GM12878 (cell line): Measurements from ENCODE around the gene COX19. TPM values are rescaled to one million over a fixed set of nuclear protein-coding genes. Genes with fewer than 3 reads are reported as not detected.
A peak's percentile ranks its signal among the peaks of the same experiment; 100 is the strongest.

Source experiments
- ATAC-seq: fragments of 200-7000 bp; cut with Tn5 transposase; 3 replicates; pipeline ENCODE4 v1.9.1; 2020; ENCODE audit warnings: mild to moderate bottlenecking, moderate library complexity
- BruUV-seq: library from RNA; stranded (reverse); fragments of 400-500 nt; replicated peaks from 2 replicates; lab custom pipeline; 2021; lab: Mats Ljungman, UMichigan
- CTCF ChIA-PET: fragments of 300-600 bp; sonication (Branson Sonifier 250); formaldehyde crosslinking; extraction: SDS; loops from one replicate; lab custom pipeline; 2021; ENCODE audit warnings: inconsistent platforms; lab: Yijun Ruan, JAX
- POLR2A ChIA-PET: fragments of 350-600 bp; formaldehyde crosslinking; extraction: SDS; loops from one replicate; lab custom pipeline; 2021; ENCODE audit warnings: inconsistent platforms; lab: Charles Lee
- RAD21 ChIA-PET: fragments of 300-600 bp; sonication (Branson Sonifier 250); formaldehyde crosslinking; loops from one replicate; lab custom pipeline; 2023; ENCODE audit warnings: antibody characterized with exemption; ENCODE audit not compliant: unreplicated experiment; lab: Charles Lee
- SMC1A ChIA-PET: fragments of 300-600 bp; sonication (Branson Sonifier 250); formaldehyde crosslinking; loops from one replicate; lab custom pipeline; 2023; ENCODE audit not compliant: unreplicated experiment, uncharacterized antibody; lab: Charles Lee
- DNase-seq: peaks from one replicate; pipeline ENCODE4 v3.0.0-alpha.2; 2011; ENCODE audit warnings: low read depth, low spot score
- FAIRE-seq: peaks from 3 replicates; lab custom pipeline; 2011; peaks lifted over from hg19 to GRCh38; lab: Jason Lieb, UNC
- H2AFZ ChIP-seq: 2 replicates; pipeline ENCODE4 v1.6.0; 2011; ENCODE audit warnings: low read depth, low read length, control low read depth; ENCODE audit not compliant: control insufficient read depth
- H3K27ac ChIP-seq: 2 replicates; pipeline ENCODE4 v1.5.1; 2011; ENCODE audit warnings: control low read depth; ENCODE audit not compliant: control insufficient read depth, insufficient read depth
- H3K27me3 ChIP-seq, 2 experiments: replicated peaks in 1 of 2; 2 replicates each; pipeline versions ENCODE4 v1.6.0 to v1.6.1; 2011; ENCODE audit warnings: low read length in 1 of 2; ENCODE audit not compliant: control insufficient read depth in 2 of 2, insufficient read depth in 2 of 2
- H3K36me3 ChIP-seq, 2 experiments: 2 replicates each; pipeline ENCODE4 v1.5.1; 2011; ENCODE audit warnings: low read length in 1 of 2; ENCODE audit not compliant: control insufficient read depth in 2 of 2, insufficient read depth in 2 of 2
- H3K4me1 ChIP-seq: 2 replicates; pipeline ENCODE4 v1.6.1; 2011; ENCODE audit warnings: mild to moderate bottlenecking, low read length, moderate library complexity, mixed read lengths; ENCODE audit not compliant: control insufficient read depth, insufficient read depth
- H3K4me2 ChIP-seq: 2 replicates; pipeline ENCODE4 v1.6.0; 2011; ENCODE audit warnings: control low read depth; ENCODE audit not compliant: control insufficient read depth, insufficient read depth
- H3K4me3 ChIP-seq: fragments of 200-600 bp; sonication (generic); 2 replicates; pipeline ENCODE4 v1.5.1; 2016
- H3K79me2 ChIP-seq: 2 replicates; pipeline ENCODE4 v1.6.0; 2011; ENCODE audit warnings: low read length; ENCODE audit not compliant: control insufficient read depth, insufficient read depth
- H3K9ac ChIP-seq: 2 replicates; pipeline ENCODE4 v1.8.0; 2011; ENCODE audit warnings: low read length, control low read depth, mixed read lengths; ENCODE audit not compliant: control insufficient read depth, insufficient read depth
- H3K9me3 ChIP-seq: replicated peaks from 3 replicates; pipeline ENCODE4 v1.5.1; 2011; ENCODE audit warnings: mild to moderate bottlenecking, low read length; ENCODE audit not compliant: control insufficient read depth, insufficient read depth
- H4K20me1 ChIP-seq: 2 replicates; pipeline ENCODE4 v1.6.0; 2011; ENCODE audit not compliant: control insufficient read depth, insufficient read depth
- BHLHE40 ChIP-seq, 2 experiments: fragments of 450-650 bp in 1 of 2; IDR thresholded peaks; 2 replicates each; pipeline ENCODE4 v1.6.1; 2011 to 2017; ENCODE audit warnings: low read depth in 2 of 2, borderline replicate concordance in 1 of 2, improper control_type of control experiment in 1 of 2, low read length in 1 of 2, mild to moderate bottlenecking in 1 of 2
- CBFB ChIP-seq: IDR thresholded peaks from 2 replicates; pipeline ENCODE4 v1.6.1; 2016; ENCODE audit warnings: antibody characterized with exemption, low read depth
- HDGF ChIP-seq: fragments of 450-650 bp; IDR thresholded peaks from 2 replicates; pipeline ENCODE4 v1.6.1; 2016; ENCODE audit warnings: antibody characterized with exemption
- NR2F1 ChIP-seq: fragments of 450-650 bp; conservative IDR thresholded peaks from 2 replicates; pipeline ENCODE4 v1.6.1; 2017; ENCODE audit warnings: mild to moderate bottlenecking
- PAX5 ChIP-seq: IDR thresholded peaks from 2 replicates; pipeline ENCODE4 v1.6.1; 2011; ENCODE audit warnings: low read depth, low read length, borderline replicate concordance
- SIN3A ChIP-seq: IDR thresholded peaks from 2 replicates; pipeline ENCODE4 v1.6.1; 2012; ENCODE audit warnings: low read depth, low read length, improper control_type of control experiment
- SUPT20H ChIP-seq: IDR thresholded peaks from 2 replicates; pipeline ENCODE4 v1.6.1; 2011; ENCODE audit warnings: low read depth, mild to moderate bottlenecking, low read length, moderate library complexity, borderline replicate concordance; ENCODE audit not compliant: control insufficient read depth
- USF1 ChIP-seq: IDR thresholded peaks from 2 replicates; pipeline ENCODE4 v1.6.1; 2011; ENCODE audit warnings: borderline replicate concordance, low read depth, mild to moderate bottlenecking, moderate library complexity, mixed read lengths, low read length; ENCODE audit not compliant: insufficient read depth; ENCODE audit errors: extremely low read length
- ZNF274 ChIP-seq: IDR thresholded peaks from one replicate; pipeline ENCODE4 v1.8.0; 2011; ENCODE audit not compliant: insufficient read length, insufficient read depth
- WGBS: methylation state at CpG from one replicate; pipeline ENCODE4 v1.1.6; 2016; ENCODE audit warnings: low lambda C conversion rate; ENCODE audit not compliant: insufficient replicate concordance, insufficient coverage; ENCODE audit errors: missing lambda C conversion rate; 5-methylcytosine and 5-hydroxymethylcytosine counted together
- in situ Hi-C: fragments of 300-500 bp; cut with MboI; formaldehyde crosslinking; loops from 9 replicates; pipeline ENCODE4 v1.14.3; 2018; ENCODE audit warnings: mixed read lengths
- intact Hi-C: fragments of 100-400 bp; cut with micrococcal nuclease; formaldehyde crosslinking; loops from one replicate; pipeline ENCODE4 v1.14.2; 2022; ENCODE audit not compliant: unreplicated experiment
- polyA plus RNA-seq, 11 experiments: library from polyadenylated mRNA; depleted of rRNA in 4 of 11; unstranded in 6 of 11; stranded (reverse) in 5 of 11; fragments of >200 nt; fragmentation: Nextera tagmentation in 4 of 11; fragmentation: Illumina TruSeq in 1 of 11; extraction: Ambion mirVana in 4 of 11; extraction: Trizol in 1 of 11; gene quantifications; 1 replicate in 1 of 11; 2 replicates in 10 of 11; pipeline versions ENCODE4 v1.2.1 to v1.2.3, GENCODE V29; 2011 to 2016; ENCODE audit warnings: inconsistent platforms in 2 of 11, missing spikeins in 2 of 11, low read depth in 1 of 11
- total RNA-seq, 4 experiments: library from RNA; depleted of rRNA in 3 of 4; stranded (reverse); fragments of >200 nt in 3 of 4; fragmentation: Illumina TruSeq in 1 of 4; extraction: Trizol in 1 of 4; gene quantifications; 2 replicates each; pipeline versions ENCODE4 v1.2.1 to v1.2.3, GENCODE V29; 2013 to 2021

COX19 gene
- total and polyA plus RNA-seq, 10 of the 15 experiments (the other 5 are each of a cell fraction or from before 2014, with no cell fraction given): 3.7 to 17.9 (median 10.8) TPM

GRCh38 chr7:951881-952547 lies 23.3 kb downstream of the COX19 start:
- peaks cover 32% of the 10 kb centered on the region for H3K4me1 ChIP-seq
- peak overlapping the region; percentile 81 for H3K9ac ChIP-seq
- BruUV-seq: no TSS peak
- H2AFZ ChIP-seq: no peak overlapping the region
- in situ Hi-C loops (no loop called here), intact Hi-C loops (loop anchor here (2.0 to 10.0 kb wide), 4 partner anchors 15 to 350 kb away; no protein-coding TSS in a partner anchor)
- peaks cover 44% of the 10 kb centered on the region for H3K79me2 ChIP-seq
- no peaks in the 10 kb centered on the region for H4K20me1 ChIP-seq
- ChIA-PET RAD21 (interaction anchor here (1.0 to 5.1 kb wide), 11 partner anchors 10 to 225 kb away, joined by 3 to 35 read pairs (median 5); no protein-coding TSS in a partner anchor), SMC1A (interaction anchor here (0.7 to 5.1 kb wide), 9 partner anchors 11 to 138 kb away, joined by 3 to 31 read pairs (median 9); no protein-coding TSS in a partner anchor), POLR2A (interaction anchor here (1.0 to 3.1 kb wide), 6 partner anchors 14 to 42 kb away, joined by 3 to 17 read pairs (median 6); partner anchors contain the start of gene COX19), CTCF (interaction anchor here (0.6 to 4.8 kb wide), 10 partner anchors 10 to 224 kb away, joined by 3 to 31 read pairs (median 4); no protein-coding TSS in a partner anchor)
- FAIRE-seq (no peak), DNase-seq (no peak), ATAC-seq (no peak)
- no peaks in the 10 kb centered on the region; a peak in 2 of 4 replicates for H3K36me3 ChIP-seq
- WGBS: 89% methylated on average over 16 of the region's 21 CpGs
- H3K27me3 ChIP-seq: no peaks in the 10 kb centered on the region
- TF ChIP-seq HDGF: no peak
- H3K9me3 ChIP-seq: no peaks in the 10 kb centered on the region
- no peak overlapping the region for H3K4me3 ChIP-seq
- peak overlapping the region; percentile 84 for H3K4me2 ChIP-seq
- no peak overlapping the region; the same call in 1 of the 2 replicates for H3K27ac ChIP-seq

- Histone ChIP-seq H3K79me2 (peaks cover 44% of the 10 kb centered on the region), H3K36me3 (no peaks in the 10 kb centered on the region; a peak in 2 of 4 replicates), H3K9me3 (no peaks in the 10 kb centered on the region), H4K20me1 (no peaks in the 10 kb centered on the region), H2AFZ (no peak overlapping the region), H3K27ac (peak overlapping the region; percentile 67), H3K4me2 (peak overlapping the region; percentile 56), H3K4me3 (0 out of 2 replicates have a peak overlapping the region, but pooled peaks have one; percentile 2), H3K27me3 (no peaks in the 10 kb centered on the region), H3K4me1 (peaks cover 24% of the 10 kb centered on the region), H3K9ac (peak overlapping the region; percentile 20; the same call in 1 of the 2 replicates)
- BruUV-seq: no TSS peak
- WGBS: 81% methylated on average over 28 of the region's 28 CpGs
- ATAC-seq (peak; percentile 51), FAIRE-seq (no peak), DNase-seq (no peak)
- SMC1A ChIA-PET: interaction anchor here (0.8 to 5.1 kb wide), 6 partner anchors 8 to 41 kb away, joined by 3 to 31 read pairs (median 9); no protein-coding TSS in a partner anchor
- intact Hi-C loops: no loop called here
- in situ Hi-C loops: no loop called here
- CTCF ChIA-PET: interaction anchor here (0.7 to 2.6 kb wide), 2 partner anchors 10 to 26 kb away, joined by 4 to 8 read pairs; no protein-coding TSS in a partner anchor
- POLR2A ChIA-PET: interaction anchor here (0.7 to 1.7 kb wide), 3 partner anchors 26 to 140 kb away, joined by 3 to 7 read pairs (median 5); no protein-coding TSS in a partner anchor
- RAD21 ChIA-PET: interaction anchor here (0.8 to 5.1 kb wide), 6 partner anchors 11 to 42 kb away, joined by 3 to 35 read pairs (median 6); no protein-coding TSS in a partner anchor
- TF ChIP-seq ZNF274 (no peak), CBFB (no peak), BHLHE40 (IDR thresholded peaks at IDR 0.05; ENCODE audit: borderline replicate concordance in 1 of 2, low read depth in 2 of 2, low read length in 1 of 2) (0 out of 4 replicates have a peak, but pooled peaks of 1 of the 2 experiments have one; percentile 3), PAX5 (no peak), SIN3A (no peak), NR2F1 (peak; percentile 88), USF1 (no peak), SUPT20H (no peak)
These were observed 26.1 kb downstream of the COX19 start for GRCh38 chr7:949021-949934.
